ENCODE data around the gene DHRS12. TPM values are rescaled to one million over a fixed set of nuclear protein-coding genes. Genes with fewer than 3 reads are reported as not detected.

The DHRS12 gene
- total RNA-seq, 1 experiment from 2014 or later = 14.1 TPM

- Mint-ChIP-seq H3K9me3 (ENCODE audit: unreplicated experiment) (no peaks in the 10 kb centered on the region), H3K4me3 (ENCODE audit: unreplicated experiment) (no peak overlapping the region), H3K27me3 (ENCODE audit: insufficient read depth, unreplicated experiment) (peaks cover 24% of the 10 kb centered on the region), H3K27ac (ENCODE audit: unreplicated experiment) (no peak overlapping the region), H3K36me3 (ENCODE audit: insufficient read depth, unreplicated experiment) (no peaks in the 10 kb centered on the region), H3K4me1 (ENCODE audit: low read depth, unreplicated experiment) (peaks cover 14% of the 10 kb centered on the region)
- Histone ChIP-seq H3K4me1 (no peaks in the 10 kb centered on the region), H3K36me3 (ENCODE audit: control insufficient read depth, insufficient read depth, low read length) (no peaks in the 10 kb centered on the region), H3K27me3 (replicated peaks; ENCODE audit: control insufficient read depth, insufficient read depth, low read length) (no peaks in the 10 kb centered on the region; the same call in 1 of the 2 replicates), H3K9me3 (no peaks in the 10 kb centered on the region), H3K4me3 (ENCODE audit: low read depth, low read length) (no peak overlapping the region)
- POLR2A ChIA-PET = interaction anchor here (0.7 kb wide), 1 partner anchor 364 kb away, joined by 3 read pairs; no protein-coding TSS in a partner anchor
- CTCF ChIA-PET = interaction anchor here (1.6 kb wide), 1 partner anchor 312 kb away, joined by 11 read pairs; the partner anchor contains the start of gene NEK5
- no peak for TF ChIP-seq CTCF (IDR thresholded peaks at IDR 0.05; ENCODE audit: insufficient read depth in 1 of 2, low read depth in 1 of 2, low read length in 1 of 2, severe bottlenecking in 1 of 2, unreplicated experiment in 1 of 2)
- no TSS peak for BruUV-seq (replicated peaks)
- intact Hi-C loops (cut with micrococcal nuclease; ENCODE audit: unreplicated experiment) = loop anchor here (5.0 kb wide), 1 partner anchor 116 kb away; no protein-coding TSS in a partner anchor
- DNase-seq = no peak
These were observed 12.8 kb upstream of the DHRS12 start for GRCh38 chr13:51816604-51817249.

GRCh38 chr13:51815848-51816247, 11.9 kb upstream of the DHRS12 start:
- intact Hi-C loops (cut with micrococcal nuclease; ENCODE audit: unreplicated experiment) = loop anchor here (1.0 to 5.0 kb wide), 6 partner anchors 17 to 385 kb away; no protein-coding TSS in a partner anchor
- Mint-ChIP-seq H3K4me1 (ENCODE audit: low read depth, unreplicated experiment) (peaks cover 14% of the 10 kb centered on the region), H3K36me3 (ENCODE audit: insufficient read depth, unreplicated experiment) (no peaks in the 10 kb centered on the region), H3K4me3 (ENCODE audit: unreplicated experiment) (no peak overlapping the region), H3K27ac (ENCODE audit: unreplicated experiment) (no peak overlapping the region), H3K9me3 (ENCODE audit: unreplicated experiment) (no peaks in the 10 kb centered on the region), H3K27me3 (ENCODE audit: insufficient read depth, unreplicated experiment) (peaks cover 21% of the 10 kb centered on the region)
- Histone ChIP-seq H3K4me3 (ENCODE audit: low read depth, low read length) (no peak overlapping the region), H3K36me3 (ENCODE audit: control insufficient read depth, insufficient read depth, low read length) (no peaks in the 10 kb centered on the region), H3K9me3 (no peaks in the 10 kb centered on the region), H3K4me1 (no peaks in the 10 kb centered on the region), H3K27me3 (replicated peaks; ENCODE audit: control insufficient read depth, insufficient read depth, low read length) (no peaks in the 10 kb centered on the region; the same call in 1 of the 2 replicates)
- no peak for DNase-seq
- CTCF ChIA-PET = interaction anchor here (0.9 to 1.6 kb wide), 5 partner anchors 18 to 385 kb away, joined by 3 to 11 read pairs (median 3); partner anchors contain the start of gene NEK5
- no peak for TF ChIP-seq CTCF (IDR thresholded peaks at IDR 0.05; ENCODE audit: insufficient read depth in 1 of 2, low read depth in 1 of 2, low read length in 1 of 2, severe bottlenecking in 1 of 2, unreplicated experiment in 1 of 2)
- POLR2A ChIA-PET = interaction anchor here (0.7 kb wide), 1 partner anchor 363 kb away, joined by 3 read pairs; no protein-coding TSS in a partner anchor
- no TSS peak for BruUV-seq (replicated peaks)

- Mint-ChIP-seq H3K27ac (ENCODE audit: unreplicated experiment) (no peak overlapping the region), H3K36me3 (ENCODE audit: insufficient read depth, unreplicated experiment) (no peaks in the 10 kb centered on the region), H3K9me3 (ENCODE audit: unreplicated experiment) (no peaks in the 10 kb centered on the region), H3K27me3 (ENCODE audit: insufficient read depth, unreplicated experiment) (peaks cover 19% of the 10 kb centered on the region), H3K4me3 (ENCODE audit: unreplicated experiment) (peak overlapping the region; percentile 62), H3K4me1 (ENCODE audit: low read depth, unreplicated experiment) (peaks cover 14% of the 10 kb centered on the region)
- peak; percentile 68 to 80 for DNase-seq
- BruUV-seq (replicated peaks) = no TSS peak
- H3K27me3 ChIP-seq (replicated peaks; ENCODE audit: control insufficient read depth, insufficient read depth, low read length) = no peaks in the 10 kb centered on the region
- intact Hi-C loops (cut with micrococcal nuclease; ENCODE audit: unreplicated experiment) = loop anchor here (1.0 to 5.0 kb wide), 6 partner anchors 18 to 386 kb away; no protein-coding TSS in a partner anchor
- H3K9me3 ChIP-seq = no peaks in the 10 kb centered on the region
- ChIA-PET CTCF (interaction anchor here (0.5 to 1.6 kb wide), 6 partner anchors 13 to 386 kb away, joined by 3 to 11 read pairs (median 3); partner anchors contain the start of gene NEK5), POLR2A (no interaction called here)
- no peaks in the 10 kb centered on the region for H3K36me3 ChIP-seq (ENCODE audit: control insufficient read depth, insufficient read depth, low read length)
- no peaks in the 10 kb centered on the region for H3K4me1 ChIP-seq
- peak; percentile 83 to 88 for TF ChIP-seq CTCF (IDR thresholded peaks at IDR 0.05; ENCODE audit: insufficient read depth in 1 of 2, low read depth in 1 of 2, low read length in 1 of 2, severe bottlenecking in 1 of 2, unreplicated experiment in 1 of 2)
- no peak overlapping the region for H3K4me3 ChIP-seq (ENCODE audit: low read depth, low read length)
These were observed 11.1 kb upstream of the DHRS12 start for GRCh38 chr13:51814825-51815650.

Measured in Caco-2 (cell line).